Posterior vena cava (tissue), 2 donors: ENCODE measurements around the gene SKP1. TPM values are rescaled to one million over a fixed set of nuclear protein-coding genes. Genes with fewer than 3 reads are reported as not detected.
"Not testable (repeated sequence)": the region's sequence is repeated elsewhere in the genome, so short reads cannot be mapped to it uniquely, and the experiment has no call there.

ENCODE experiments used
- DNase-seq: peaks from one replicate; pipeline ENCODE4 v3.0.0-alpha.2; 2020; ENCODE audit warnings: low spot score
- intact Hi-C, 2 donors: fragments of 100-400 bp; cut with DNase I; formaldehyde crosslinking; loops; one replicate each; pipeline versions ENCODE4 v1.14.1 to v1.14.2; 2022 to 2023
- total RNA-seq, 2 donors: library from RNA; stranded (reverse); fragmentation: NEBNext Ultra II Directional; extraction: Animal tissue kit (Norgen Biotek cat#: 25700); gene quantifications; one replicate each; pipeline ENCODE4 v1.2.1, GENCODE V29; 2021
- donor health status: DM: yes; HTN: yes; CAD: no.
- donor health status: DM: yes; HTN: yes; CAD: no.

The SKP1 gene
- total RNA-seq, 2 donors from 2014 or later, result 321 to 334 TPM

GRCh38 chr5:134184155-134185135 is 7.7 kb upstream of the SKP1 start:
- intact Hi-C loops, result loop anchor here (2.0 to 5.0 kb wide), 2 partner anchors 104 to 108 kb away; no protein-coding TSS in a partner anchor
- peak; percentile 88 for DNase-seq

DNA sequence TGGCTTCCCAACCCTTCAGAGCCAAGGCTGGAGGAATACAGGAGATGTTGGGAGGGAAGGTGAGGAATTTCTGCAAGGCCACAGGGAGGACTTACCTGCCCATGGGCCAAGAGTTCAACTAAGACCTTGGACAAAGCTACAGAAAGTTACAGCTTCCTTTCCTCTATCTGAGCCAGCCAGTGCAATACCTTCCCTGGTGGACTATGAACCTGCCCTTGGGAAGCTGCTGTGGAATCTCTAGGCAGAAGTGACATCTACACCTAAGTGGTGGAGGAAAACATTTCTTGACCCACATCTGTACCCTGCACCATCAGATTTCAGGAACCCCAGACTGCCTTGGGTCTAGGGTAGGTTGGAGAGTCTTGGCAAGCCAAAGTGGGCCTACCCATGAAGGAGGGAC is 6.7 kb upstream of the SKP1 start:
- intact Hi-C loops, result loop anchor here in 1 of 2 donors (5.0 kb wide), 1 partner anchor 109 kb away; no protein-coding TSS in a partner anchor
- DNase-seq, result no peak

DNA sequence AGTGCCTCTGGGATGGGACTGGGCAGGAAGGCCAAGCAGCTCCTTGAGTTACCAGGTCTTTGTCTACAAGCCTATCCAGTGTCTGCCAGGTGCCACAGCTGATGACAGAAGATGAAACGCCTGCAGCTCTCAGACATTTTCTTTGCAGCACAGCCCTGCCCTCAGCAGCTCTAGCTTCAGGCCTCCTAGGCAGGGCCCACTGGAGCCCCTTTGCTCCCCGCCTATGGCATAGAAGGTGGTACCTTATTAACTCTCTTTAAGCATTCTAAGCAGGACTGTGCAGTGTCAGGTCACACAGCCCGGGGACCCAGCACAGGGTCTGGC is 1.3 kb upstream of the SKP1 start:
- intact Hi-C loops, result no loop called here
- DNase-seq, result no peak

DNA sequence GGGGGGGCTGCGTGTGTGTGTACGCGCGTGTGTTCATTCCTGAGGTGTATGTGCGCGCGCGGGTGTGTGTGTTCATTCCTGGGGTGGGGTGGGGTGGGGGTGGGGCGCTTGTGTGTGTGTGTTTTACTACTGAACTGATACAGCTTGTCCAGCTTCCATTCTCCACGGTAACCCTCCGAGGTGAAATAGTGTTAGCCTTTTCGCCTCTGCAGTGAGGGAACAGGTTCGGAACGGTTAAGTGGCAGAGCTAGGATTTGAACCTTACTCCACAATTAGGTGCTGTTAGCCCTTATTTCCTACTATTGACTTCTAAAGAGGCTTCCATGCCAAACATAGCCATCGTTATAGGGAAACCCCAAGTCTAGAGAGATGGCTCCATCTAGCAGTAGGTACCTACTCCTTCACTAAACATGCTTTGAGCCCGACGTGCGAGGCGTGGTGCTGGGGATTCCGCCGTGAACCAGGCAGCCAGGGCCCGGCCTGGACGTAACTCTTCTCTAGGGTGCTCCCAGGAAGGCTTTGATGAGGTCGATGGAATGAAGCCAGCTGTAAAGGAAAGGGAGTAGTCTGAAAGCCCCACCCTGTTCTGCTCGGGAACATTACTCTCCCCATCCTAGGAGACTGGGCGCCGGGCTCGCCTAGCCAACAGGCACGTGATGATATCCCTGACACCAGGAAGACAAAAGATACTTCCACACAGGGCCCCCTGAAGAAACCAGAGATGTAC is 782 bp upstream of the SKP1 start:
- no peak for DNase-seq
- intact Hi-C loops, result no loop called here

DNA sequence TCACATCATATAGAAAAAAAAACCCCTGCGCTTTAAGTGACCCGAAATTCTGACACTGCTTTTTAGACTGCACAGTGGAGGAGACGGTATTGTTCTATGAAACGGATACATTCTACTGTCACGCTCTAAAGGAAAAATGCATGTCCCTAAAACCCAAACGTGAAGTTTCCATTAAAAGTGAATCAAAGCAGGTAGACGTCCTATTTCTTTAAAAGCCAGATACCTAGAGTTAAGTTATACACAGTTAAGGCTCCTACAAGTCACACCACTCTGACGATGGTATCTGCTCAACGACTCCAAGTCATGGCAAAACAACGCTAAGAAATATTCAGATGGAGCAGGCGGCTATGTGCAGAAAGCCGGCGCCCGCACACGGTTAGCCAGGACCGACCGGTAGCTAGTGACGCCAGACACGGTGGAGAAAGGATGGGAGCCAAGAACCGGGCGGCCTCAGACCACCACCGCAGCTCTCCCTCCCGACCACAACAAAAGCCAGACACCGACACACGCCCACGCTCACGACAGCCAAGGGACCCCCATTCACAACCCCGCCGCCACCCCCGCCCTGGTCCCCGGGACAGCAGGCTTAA is 734 bp downstream of the SKP1 start:
- DNase-seq, result no peak

DNA sequence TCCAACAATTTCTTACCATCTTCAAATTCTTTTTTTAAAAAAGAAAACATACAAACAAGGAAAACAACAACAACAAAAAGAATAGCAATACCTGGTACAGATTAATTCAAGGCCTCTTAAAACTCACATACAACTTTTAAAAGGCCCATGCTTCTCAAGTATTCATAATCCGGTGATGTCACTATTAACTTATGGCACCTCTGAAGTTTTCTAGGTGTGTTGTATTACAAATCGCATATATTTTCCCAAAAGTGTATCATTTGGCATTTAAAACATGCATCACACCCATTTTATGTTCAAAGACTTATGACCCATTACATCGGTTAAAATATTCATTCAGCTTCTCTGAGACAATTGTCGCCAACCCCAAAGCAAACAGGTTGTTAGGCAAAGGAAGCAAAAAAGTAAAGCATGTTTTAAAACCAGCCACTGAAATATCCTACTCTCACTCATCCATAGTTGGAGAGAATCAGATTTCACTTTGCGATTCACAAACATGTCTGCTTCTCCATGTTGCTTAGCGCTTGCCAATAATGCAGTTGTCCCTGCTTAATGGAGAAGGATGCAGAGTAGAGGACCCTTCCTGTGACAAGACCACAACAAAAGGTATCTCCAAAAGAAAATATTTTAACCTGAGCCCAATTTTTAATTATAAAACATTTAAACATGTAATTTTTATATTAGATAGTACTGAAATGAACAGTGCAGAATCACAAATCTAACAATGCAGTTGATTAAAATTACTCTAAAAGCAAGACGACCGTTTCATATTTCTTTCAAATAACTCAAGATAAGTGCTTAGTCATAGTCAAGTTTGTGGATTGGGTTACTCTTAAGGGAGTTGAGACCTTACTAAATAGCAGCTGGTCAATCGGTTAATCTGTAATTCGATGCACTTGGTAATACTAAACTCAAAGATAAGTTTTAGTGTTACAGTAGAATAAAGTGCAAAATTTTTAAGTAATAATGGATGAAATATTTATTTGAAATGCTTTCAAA is 1.6 kb downstream of the SKP1 start:
- DNase-seq, result no peak
- intact Hi-C loops, result no loop called here

More for the DNA sequence above, 734 bp downstream of the SKP1 start:
- intact Hi-C loops, result no loop called here

DNA sequence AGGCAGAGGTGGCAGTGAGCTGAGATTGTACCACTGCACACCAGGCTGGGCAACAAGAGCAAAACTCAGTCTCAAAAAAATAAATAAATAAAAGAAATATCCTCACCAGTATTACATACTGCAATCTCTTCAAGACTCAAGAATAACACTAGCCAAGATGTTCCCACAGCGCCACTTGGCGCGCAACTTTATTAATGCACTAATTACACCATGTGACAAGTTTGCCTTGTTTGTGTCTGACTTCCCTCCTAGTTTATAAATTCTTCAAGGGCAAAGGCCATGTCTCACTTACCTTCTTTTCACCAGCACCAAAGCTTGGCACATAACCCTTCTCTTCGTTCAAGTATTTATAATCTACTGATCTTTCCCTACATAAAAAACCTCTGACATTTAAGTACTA is 4.8 kb downstream of the SKP1 start:
- DNase-seq, result no peak
- intact Hi-C loops, result no loop called here

DNA sequence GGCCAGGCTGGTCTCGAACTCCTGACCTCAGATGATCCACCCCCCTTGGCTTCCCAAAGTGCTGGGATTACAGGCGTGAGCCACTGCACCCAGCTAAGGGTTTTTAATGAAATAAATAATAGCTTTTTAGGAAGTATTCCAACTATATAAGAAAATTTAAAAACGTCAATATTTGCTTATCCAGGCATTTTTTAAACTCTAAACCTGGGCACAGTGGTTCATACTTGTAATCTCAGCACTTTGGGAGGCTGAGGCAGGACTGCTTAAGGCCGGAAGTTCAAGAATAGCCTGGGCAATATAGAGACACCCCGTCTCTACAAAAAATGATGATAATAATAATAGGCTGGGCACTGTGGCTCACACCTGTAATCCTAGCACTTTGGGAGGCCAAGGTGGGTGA is 14.2 kb downstream of the SKP1 start:
- no peak for DNase-seq
- intact Hi-C loops, result no loop called here

GRCh38 chr5:134161513-134162395 is 15.0 kb downstream of the SKP1 start:
- no peak for DNase-seq
- intact Hi-C loops, result no loop called here

- intact Hi-C loops, result no loop called here
- DNase-seq, result no peak
Measured at GRCh38 chr5:134153657-134154056, 23.1 kb downstream of the SKP1 start.

- no peak for DNase-seq
- intact Hi-C loops, result no loop called here
Measured at GRCh38 chr5:134153241-134153640, 23.5 kb downstream of the SKP1 start.

GRCh38 chr5:134152173-134152832 is 24.4 kb downstream of the SKP1 start:
- intact Hi-C loops, DNase-seq: not testable (repeated sequence)

- intact Hi-C loops, result no loop called here
- DNase-seq, result no peak
Measured at GRCh38 chr5:134151723-134152122, 25.0 kb downstream of the SKP1 start.

GRCh38 chr5:134149571-134150303 is 27.0 kb downstream of the SKP1 start:
- DNase-seq, result no peak
- intact Hi-C loops, result no loop called here

- no peak for DNase-seq
- intact Hi-C loops, result no loop called here
Measured at GRCh38 chr5:134148986-134149539, 27.7 kb downstream of the SKP1 start.

GRCh38 chr5:134148316-134148715 is 28.4 kb downstream of the SKP1 start:
- intact Hi-C loops, result no loop called here
- no peak for DNase-seq
